ENCODE results near the gene KCNAB2.

KCNAB2 gene

GRCh38 chr1:6113745-6114144, 68.1 kb downstream of the KCNAB2 start:
- DNase-seq, result no peak

GRCh38 chr1:6116137-6116536, 70.4 kb downstream of the KCNAB2 start:
- DNase-seq, result no peak

DNA sequence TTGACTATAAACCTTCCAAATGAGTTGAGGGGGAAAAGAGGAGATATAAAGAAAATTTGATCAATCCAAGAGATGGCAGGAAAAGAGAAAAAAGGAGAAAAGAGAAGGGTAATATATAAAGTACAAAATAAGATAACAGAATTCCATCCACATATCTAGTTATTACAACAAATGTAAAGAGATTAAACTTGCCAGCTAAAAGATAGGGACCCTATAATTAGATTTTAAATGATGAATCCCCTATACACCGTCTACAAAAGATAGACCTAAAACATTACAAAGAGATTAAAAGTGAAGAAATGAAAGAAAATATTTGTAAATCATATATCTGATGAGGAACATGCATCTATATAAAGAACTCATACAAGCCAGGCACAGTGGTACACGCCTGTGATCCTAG, 71.4 kb downstream of the KCNAB2 start:
- no peak for DNase-seq

GRCh38 chr1:6117624-6118023, 71.9 kb downstream of the KCNAB2 start:
- DNase-seq, result no peak

- no peak for DNase-seq
Observed at GRCh38 chr1:6118415-6118814, 72.7 kb downstream of the KCNAB2 start.

DNA sequence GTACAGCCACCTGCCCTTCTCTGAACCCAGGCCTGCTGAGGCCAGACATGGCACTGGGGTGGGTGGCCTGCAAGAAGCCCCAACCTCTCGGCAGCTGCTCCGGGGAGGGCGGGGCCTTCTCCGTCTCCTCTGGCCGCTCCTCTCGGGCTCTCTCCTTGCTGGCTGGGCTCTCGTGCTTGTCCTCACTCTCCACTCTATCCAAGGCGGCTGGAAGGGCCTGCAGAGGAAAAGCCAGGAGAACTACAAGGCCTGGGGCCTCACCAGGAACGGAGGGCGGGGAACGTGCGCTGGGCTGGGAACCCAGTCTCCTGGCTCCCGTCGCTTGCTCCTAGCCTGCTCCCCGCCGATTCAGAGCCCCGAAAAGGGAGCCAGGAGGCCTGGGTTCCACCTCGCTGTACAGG, 75.3 kb downstream of the KCNAB2 start:
- no peak for DNase-seq

GRCh38 chr1:6121651-6122370, 76.1 kb downstream of the KCNAB2 start:
- DNase-seq, result no peak

DNA sequence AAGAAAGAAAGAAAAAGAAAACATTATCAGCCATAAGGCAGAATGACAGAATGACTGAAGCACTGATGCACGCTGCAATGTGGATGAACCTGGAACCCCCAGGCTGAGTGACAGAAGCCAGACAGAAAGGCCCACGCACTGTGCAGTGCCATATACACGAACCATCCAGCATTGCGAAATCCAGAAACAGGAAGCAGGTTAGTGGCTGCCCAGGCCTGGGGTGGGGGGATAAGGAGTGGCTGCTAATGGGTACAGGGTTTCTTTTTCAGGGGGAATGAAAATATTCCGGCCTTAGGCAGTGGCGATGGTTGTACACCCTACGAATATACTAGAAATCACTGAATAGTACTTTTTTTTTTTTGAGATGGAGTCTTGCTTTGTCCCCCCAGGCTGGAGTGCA, 77.4 kb downstream of the KCNAB2 start:
- no peak for DNase-seq

- DNase-seq, result no peak
Observed at GRCh38 chr1:6123816-6124215, 78.1 kb downstream of the KCNAB2 start.

DNA sequence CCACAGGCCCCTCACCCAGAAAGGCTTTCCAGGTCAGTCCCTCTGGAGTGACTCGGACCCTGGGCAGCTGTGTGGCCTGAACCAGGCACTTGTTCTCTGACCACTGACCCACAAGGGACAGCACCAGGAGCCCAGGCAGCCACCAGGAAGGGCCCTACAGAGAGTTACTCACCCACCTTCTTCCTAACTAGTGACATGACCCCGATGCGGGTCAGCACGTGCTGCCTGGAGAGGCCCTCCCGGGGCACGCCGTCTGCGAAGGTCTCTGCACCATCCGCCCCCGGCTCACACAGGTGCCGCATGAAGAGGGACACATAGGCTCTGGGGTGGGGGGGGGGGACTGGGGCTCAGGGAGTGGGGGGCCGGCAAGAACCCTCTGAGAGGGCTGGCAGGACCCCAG, 78.7 kb downstream of the KCNAB2 start:
- DNase-seq, result no peak

DNA sequence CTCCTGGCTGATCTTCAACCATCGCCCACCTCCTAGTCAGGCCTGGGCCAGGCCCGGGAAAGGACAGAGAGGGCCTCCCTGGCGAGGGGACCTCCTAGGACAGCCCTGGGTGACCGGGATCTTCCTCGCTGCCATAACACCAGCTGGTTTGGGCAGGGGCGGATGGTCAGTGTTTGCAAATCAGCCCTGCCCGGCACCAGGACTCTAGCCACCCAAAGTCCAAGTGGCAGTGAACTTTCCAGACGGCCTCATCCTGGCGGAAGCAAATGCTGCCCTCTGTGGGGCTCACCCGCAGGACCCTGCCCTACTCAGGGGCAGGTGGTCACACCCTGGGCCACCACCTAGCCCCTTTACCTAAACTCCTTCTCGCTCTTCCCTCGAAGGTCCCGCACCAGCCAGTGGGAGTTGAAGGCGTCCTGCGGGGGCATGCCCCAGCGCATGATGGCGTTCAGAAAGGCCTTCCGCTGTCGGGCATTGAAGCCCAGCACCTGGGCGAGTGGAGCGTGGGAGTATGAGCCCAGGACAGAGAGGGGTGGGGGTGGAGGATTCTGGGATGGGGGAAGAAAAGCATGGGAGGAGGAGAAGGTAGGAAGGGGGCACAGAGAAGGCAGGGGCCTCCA, 79.2 kb downstream of the KCNAB2 start:
- DNase-seq, result no peak

DNA sequence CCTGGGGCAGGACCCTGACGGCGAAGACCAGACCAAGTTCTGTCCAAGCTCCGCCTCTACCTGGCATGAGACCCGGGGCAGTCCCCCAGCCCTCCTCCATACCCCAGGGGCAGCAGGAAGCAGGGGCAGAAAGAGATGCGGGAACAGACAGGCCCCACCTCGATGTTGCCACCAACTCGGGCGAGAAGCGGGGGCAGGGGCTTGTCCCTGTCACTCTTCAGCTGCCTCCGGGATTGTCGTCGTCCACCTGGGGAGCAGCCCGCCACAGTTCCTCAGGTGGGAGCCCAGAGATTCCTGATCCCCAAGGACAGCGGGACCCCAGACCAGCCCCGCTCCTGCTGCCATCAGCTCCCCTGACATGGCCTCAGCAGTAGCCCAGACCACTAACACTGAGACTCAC, 79.7 kb downstream of the KCNAB2 start:
- no peak for DNase-seq

- DNase-seq, result no peak
Observed at GRCh38 chr1:6126028-6126427, 80.3 kb downstream of the KCNAB2 start.

GRCh38 chr1:6126521-6127067, 80.9 kb downstream of the KCNAB2 start:
- no peak for DNase-seq

DNA sequence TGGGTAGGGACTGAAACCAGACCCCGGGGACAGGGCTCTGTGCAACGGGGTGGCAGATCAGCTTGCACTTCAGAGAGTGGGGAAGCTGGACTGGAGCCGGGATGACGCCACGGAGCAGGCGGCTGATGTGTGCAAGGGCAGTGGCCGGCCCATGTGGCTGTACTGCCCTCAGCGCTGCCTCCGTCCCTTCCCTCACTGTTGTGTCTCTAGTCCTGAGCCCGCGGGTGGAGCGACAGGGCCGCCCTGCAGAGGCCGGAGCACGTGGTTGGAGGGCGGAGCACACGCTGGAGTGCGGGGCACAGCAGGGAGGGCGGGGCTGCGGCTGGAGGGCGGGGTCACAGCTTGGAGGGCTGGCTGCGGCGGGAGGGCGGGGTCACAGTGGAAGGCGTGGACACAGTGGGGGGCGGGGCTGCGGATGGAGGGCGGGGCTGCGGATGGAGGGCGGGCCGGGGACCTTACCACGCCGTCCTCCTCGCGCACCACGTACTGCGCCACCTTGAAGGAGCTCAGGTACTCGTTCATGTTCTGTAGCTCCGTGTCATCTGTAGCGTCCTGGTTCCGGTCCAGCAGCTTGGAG, 82.0 kb downstream of the KCNAB2 start:
- DNase-seq, result no peak

GRCh38 chr1:6128276-6129081, 82.8 kb downstream of the KCNAB2 start:
- DNase-seq, result no peak

DNA sequence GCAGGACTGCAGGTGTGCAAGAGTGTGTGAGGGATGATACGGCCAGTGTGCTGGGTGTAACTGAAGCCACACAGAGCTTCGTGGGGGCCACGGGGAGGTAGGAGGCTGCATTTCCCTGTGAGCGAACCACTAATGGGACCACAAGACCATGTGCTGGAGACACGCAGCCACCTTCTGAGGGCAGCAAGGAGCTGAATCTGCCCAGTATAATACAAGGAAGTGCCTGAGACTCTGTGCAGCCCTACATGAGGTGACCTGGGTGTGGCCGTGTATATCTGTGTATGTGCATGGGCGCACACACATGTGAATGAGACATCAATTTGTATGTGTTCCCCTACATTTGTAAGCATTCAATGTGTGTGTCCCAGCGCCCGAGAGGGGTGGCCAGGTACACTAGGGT, 83.6 kb downstream of the KCNAB2 start:
- DNase-seq, result no peak

DNA sequence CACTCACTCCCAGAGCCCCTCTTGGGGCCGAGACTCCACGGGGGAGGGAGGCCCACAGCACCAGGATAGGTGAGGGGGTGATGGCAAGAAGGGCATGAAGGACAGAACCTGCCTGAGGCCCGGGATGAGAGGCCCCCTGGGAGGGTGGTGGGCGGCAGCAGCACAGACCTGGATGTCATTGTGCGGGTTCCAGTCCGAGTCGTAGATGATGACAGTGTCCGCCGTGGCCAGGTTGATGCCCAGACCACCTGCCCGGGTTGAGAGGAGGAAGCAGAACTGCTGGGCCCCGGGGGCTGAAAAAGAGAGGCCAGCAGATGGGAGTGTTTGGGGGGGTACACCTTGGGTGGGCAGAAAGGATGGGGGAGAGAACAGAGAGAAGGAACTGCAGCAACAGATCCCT, 84.3 kb downstream of the KCNAB2 start:
- DNase-seq, result no peak

DNA sequence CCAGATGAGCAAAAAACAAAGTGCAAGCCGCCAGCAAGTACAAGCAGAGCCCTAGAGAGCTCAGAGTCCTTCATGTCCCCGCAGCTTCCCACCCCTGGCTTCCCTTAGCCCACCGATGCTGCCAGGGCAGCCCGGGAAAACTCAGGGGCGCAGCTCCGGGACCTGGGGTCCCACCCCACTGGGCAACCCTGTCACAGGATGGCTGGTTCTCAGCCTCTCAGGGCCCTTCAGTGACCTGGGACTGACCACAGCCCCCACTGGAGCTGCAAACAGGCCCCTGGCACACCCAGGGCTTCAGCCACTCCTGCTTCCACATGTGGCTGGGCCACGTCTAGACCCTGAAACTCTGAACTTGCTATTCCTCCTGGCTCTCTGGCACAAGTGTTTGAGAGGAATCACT, 84.9 kb downstream of the KCNAB2 start:
- no peak for DNase-seq

GRCh38 chr1:6131561-6131960, 85.9 kb downstream of the KCNAB2 start:
- no peak for DNase-seq

DNA sequence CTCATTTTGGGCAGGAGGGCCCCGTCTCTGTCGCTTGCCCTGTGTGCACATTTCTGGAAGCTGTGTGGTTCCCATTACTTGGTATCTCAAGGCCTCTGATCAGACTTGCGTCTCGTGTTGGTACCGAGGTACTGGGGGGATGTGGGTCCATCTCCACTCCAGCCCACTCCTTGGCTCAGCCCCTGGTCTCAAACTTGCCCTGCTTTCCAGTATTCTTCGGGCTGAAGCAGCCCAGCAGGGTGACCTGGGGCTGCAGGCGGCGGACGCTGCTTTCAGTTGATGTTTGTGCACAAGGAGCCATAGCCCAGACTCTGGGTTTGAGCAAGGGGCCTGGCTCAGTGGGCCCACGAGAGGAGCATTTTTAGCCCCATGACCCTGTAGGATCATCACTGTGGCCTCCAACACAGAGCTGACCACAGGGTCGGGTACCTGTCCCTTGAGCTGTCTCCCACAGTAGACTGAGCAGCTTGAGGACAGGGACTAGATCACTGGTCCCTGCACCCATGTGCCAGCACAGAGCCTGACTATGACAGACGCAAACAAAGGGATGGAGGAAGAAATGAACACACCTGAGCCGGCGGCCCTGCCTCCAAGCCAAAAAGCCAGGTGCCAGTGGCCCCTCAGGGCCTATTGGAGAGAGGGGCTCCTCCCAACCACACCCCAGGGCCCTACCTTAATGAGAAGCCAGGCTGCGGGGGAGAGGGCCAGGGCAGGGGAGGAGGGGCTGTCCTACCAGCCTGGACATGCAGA, 87.6 kb downstream of the KCNAB2 start:
- no peak for DNase-seq

DNA sequence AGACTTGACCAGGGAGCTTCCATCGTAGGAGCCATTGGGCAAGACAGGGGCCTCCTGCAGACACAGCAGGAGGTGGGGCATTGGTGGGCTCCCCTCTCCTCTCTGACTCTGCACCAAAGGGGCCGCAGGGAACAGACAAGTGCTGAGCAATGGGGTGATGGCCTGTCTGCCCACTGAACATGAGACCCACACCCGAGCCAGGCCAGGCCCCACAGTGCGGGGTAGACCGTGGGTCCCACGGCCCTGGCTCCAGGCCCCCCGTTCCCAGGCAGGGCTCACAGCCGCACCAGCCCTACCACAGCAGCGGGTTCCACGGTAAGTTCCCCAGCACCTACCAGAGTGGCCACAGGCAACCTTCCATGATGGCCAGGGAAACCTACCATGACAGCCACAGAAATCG, 88.5 kb downstream of the KCNAB2 start:
- DNase-seq, result no peak

All from SIG-M5 (cell line).